Stimulated activated CD4-positive, alpha-beta T cell treated with anti-CD3 and anti-CD28 coated beads, Interleukin-1b, Interleukin-23, amount 100 ng/mL, for 48 hours (primary cell): ENCODE data around the gene CYP20A1.
"Not testable (repeated sequence)": the region's sequence is repeated elsewhere in the genome, so short reads cannot be mapped to it uniquely, and the experiment has no call there.

ENCODE experiments used
- DNase-seq: peaks from one replicate; pipeline ENCODE4 v3.0.0-alpha.2; 2020

The CYP20A1 gene, protein sequence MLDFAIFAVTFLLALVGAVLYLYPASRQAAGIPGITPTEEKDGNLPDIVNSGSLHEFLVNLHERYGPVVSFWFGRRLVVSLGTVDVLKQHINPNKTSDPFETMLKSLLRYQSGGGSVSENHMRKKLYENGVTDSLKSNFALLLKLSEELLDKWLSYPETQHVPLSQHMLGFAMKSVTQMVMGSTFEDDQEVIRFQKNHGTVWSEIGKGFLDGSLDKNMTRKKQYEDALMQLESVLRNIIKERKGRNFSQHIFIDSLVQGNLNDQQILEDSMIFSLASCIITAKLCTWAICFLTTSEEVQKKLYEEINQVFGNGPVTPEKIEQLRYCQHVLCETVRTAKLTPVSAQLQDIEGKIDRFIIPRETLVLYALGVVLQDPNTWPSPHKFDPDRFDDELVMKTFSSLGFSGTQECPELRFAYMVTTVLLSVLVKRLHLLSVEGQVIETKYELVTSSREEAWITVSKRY

DNA sequence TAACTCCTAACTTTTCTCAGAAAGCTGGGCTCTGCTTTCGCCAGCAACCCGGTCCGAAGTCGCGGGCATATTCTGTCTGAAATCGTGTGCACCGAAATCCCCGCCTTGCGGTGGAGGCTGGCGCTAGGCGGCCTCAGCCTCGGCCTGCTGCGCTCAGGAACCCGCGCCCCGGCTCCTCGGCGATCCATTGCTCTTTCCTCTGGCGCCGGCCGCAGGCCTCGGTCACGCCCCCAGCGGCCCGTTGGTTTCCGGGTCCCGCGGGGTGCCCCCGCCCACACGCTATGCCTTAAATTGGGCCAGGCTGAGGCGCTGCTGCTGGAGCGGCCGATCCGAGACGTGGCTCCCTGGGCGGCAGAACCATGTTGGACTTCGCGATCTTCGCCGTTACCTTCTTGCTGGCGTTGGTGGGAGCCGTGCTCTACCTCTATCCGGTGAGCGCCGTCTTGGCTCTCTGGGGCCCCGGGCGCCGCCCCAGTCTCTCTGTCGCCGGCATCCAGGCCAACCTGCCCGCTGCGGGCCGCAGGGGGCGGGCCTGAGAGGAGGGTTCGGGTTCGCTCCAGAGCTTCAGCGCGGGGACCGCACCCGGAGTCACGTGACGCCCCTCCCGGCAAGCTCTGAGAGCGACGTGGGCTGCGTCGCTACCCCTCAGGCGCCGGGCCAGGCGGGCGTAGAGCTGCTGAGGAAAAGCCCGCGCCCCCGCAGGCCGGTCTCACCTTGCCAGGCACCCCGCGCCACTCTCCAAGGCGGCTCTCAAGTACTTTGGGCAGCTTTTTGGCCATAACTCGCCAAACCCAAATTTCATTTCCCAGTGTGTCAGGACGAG is at the start of gene CYP20A1:
CYP20A1 (plus strand) TSS at position 315 of the 823 bp plus-strand sequence; CDS start at position 360, 45 bp downstream.
- peak; percentile 98 for DNase-seq

DNA sequence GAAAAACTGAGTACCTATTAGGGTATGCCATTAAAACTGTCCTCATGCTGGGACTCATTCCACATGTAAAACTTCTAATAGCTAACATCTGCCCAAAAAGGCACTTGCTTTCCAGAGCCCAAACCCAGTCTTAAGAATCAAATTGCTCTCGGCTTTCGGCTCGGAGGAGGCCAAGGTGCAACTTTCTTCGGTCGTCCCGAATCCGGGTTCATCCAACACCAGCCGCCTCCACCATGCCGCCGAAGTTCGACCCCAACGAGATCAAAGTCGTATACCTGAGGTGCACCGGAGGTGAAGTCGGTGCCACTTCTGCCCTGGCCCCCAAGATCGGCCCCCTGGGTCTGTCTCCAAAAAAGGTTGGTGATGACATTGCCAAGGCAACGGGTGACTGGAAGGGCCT is 48.3 kb upstream of the CYP20A1 start:
- DNase-seq, result not testable (repeated sequence)

DNA sequence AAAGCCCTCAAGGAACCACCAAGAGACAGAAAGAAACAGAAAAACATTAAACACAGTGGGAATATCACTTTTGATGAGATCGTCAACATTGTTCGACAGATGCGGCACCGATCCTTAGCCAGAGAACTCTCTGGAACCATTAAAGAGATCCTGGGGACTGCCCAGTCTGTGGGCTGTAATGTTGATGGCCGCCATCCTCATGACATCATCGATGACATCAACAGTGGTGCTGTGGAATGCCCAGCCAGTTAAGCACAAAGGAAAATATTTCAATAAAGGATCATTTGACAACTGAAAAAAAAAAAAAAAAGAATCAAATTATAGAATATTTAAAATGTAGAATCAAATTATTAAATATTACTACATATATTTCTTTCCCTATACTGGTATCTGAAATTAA is 47.8 kb upstream of the CYP20A1 start:
- DNase-seq, result not testable (repeated sequence)

DNA sequence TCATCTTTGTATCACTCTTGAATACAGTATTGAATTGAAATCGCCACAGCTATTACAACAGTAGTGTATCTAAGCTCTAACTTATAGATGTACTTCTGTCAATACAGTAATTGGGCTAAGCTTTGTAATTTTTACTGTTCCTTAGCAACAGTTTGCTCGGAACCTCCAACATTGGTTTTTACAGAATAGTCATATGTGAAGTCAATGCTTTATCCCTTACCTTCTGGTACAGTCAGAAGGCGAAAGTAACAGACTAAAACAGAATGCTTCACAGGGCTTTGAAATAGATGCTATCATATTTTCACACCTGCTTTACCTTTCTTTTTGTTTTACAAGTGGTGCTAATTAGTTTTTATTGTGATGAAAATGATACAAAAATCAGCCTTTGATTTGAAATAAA is 46.9 kb upstream of the CYP20A1 start:
- DNase-seq, result no peak

DNA sequence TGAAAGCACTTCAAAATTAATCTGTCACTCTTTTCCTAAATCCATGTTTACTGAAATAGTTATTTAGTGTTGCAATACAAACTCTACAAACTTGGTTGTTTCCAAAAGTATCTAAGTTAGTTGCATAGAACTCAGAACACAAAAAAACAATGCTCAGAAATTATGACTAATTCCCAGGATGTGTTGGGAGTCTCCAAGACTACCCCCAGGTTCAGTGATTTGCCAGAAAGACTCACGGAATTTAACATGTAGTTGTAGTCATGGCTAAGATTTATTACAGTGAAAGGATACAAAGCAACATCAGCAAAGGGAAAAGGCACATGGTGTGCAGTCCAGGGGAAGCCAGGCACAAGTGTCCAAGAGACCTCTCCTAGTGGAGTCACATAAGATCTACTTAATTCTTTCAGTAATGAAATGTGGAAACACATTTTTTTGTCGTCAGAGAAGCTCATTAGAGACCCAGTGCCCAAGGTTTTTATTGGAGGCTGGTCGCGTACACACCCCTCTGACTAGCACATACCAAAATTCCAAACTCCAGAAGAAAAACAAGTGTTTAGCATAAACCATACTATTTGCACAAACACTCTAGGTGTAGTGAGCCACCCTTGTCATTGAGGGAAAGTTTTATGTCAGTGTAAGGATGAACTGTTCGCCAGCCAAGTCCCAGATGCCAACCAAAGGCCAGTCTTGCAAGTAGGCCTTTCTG is 43.3 kb upstream of the CYP20A1 start:
- DNase-seq, result no peak

DNA sequence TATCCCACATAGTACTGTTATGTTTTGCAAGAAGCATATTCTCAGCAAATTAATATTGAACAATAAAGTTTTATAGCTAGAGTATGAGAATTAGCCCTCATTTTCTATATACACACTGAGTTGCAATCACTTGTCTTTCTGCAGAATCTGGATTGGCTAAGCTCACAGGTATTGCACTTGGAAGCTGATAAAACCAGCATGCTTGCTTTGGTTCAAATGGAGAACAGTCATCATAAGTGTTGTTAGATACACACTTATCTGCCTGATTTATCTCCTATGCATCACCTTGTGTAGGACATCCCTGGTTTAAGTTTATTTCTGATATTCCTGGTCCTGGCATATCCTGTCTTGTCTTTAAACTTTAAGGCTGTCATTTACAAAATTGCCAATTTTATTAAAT is 38.0 kb upstream of the CYP20A1 start:
- DNase-seq, result no peak

DNA sequence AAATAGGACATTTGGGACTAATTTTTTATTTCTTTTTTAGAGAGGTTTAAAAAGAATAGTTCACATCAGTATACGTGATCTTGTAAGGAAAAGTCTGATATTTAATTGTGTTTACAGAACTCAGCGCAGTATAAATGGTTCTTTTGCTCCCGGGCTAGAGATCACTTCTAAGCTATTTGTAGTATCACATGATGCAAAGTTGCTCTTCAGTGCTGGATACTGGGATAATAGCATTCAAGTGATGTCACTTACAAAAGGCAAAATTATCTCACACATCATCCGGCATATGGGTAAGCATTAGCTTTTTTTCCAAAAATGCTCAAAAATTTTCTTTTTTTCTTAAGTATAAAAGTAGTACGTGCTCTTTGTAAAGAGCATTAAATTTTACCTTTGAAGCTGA is 37.4 kb upstream of the CYP20A1 start:
- DNase-seq, result no peak

DNA sequence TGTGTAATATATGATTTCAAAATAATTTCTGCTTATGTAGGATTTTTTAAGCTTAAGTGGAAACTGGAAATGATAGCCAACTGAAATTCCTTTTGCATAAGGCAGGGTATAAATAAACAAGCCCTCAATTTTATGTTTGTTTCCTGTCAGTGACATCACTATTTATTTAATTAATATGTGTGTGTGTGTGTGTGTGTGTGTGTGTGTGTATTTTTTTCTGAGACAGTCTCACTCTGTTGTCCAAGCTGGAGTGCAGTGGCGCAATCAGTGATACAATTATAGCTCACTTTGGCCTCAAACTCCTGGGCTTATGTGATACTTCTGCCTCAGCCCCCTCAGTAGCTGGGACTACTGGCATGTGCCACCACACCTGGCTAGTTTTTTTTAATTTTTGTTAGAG is 29.3 kb upstream of the CYP20A1 start:
- no peak for DNase-seq

DNA sequence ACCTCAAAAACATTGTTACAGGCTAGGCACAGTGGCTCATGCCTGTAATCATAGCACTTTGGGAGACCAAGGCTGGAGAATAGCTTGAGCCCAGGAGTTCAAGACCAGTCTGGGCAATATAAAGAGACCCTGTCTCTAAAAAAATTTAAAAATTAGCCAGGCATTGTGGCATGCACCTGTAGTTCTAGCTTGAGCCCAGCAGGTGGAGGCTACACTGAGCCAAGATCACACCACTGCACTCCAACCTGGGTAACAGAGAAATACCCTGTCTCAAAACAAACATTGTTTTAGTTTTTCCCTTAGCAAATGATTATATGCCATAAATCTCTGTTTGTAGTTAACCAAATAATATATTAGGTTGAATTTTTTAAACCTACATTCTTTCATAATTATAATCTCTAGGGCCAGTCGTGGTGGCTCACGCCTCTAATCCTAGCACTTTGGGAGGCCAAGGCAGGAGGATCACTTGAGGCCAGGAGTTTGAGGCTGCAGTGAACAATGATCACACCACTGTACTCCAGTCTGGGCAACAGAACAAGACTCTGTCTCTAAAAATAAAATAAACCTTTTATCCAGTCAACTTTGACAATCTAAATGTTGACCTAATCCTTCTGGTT is 13.3 kb upstream of the CYP20A1 start:
- no peak for DNase-seq

DNA sequence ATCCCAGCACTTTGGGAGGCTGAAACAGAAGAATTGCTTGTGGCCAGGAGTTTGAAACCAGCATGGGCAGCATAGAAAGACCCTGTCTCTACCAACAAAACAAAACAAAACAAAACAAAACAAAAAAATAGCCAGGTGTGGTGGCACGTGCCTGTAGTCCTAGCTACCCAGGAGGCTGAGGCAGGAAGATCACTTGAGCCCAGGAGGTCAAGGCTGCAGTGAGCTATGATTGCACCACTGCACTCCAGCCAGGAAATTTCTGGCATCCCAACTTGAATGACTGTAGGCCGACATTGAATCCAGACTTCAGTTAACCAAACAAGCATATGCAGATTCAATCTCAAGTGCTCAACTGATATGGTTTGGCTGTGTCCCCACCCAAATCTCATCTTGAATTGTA is 9.1 kb upstream of the CYP20A1 start:
- not testable (repeated sequence) for DNase-seq

DNA sequence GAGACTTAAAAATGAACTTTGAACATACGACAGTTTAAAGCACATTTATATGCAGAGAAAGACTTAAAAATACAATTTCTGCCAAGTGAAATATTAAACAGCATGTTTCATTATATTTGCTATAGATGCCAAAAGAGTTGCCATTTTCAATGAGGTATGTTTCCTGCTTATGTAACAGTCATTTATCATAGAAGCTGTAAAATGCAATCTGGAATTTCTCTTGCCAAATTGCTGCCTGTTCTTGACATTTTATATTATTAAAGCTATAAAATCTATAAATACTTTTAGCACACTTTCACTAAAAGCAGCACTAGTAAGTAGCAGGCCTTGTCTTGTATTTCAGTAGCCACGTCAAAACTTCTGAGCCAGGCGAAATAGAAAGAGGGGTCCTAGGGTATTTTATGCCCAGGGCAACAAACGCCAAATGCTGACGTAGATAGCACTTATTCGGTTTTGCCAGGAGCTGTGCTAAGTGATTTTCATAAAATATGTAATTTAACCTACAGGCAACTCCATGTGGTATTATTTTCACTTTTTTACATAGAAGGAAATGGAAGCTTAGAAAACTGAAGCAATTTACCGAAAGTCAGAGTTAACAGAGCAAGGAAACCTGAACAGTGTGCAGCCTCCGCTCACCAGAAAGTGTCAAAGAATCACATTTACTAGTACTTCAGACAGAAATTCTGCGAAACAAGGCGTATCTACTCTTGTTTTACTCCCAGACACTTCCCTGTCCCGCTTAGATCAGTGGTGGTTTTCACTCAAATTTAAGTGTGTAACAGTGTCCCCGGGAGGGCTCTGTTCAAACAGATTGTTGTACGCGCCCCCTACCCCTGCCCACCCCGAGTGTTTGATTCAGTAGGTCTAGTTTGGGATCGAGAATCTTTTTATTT is 1.2 kb upstream of the CYP20A1 start:
- DNase-seq, result no peak

DNA sequence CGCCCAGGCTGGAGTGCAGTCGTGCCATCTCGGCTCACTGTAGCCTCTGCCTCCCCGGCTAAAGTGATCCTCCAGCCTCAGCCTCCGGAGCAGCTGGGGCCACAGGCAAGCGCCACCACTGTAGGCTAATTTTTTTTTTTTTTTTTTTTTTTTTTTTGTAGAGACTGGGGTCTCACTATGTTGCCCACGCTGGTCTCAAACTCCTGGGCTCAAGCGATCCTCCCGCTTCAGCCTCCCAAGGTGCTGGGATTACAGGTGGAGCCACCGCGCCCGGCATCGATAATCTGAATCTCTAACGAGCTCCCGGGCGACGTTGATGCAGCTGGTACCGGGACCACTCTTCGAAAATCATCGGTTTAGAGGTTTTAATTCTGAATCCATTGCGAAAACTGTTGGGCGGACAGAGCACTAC is 520 bp upstream of the CYP20A1 start:
- DNase-seq, result peak; percentile 11

DNA sequence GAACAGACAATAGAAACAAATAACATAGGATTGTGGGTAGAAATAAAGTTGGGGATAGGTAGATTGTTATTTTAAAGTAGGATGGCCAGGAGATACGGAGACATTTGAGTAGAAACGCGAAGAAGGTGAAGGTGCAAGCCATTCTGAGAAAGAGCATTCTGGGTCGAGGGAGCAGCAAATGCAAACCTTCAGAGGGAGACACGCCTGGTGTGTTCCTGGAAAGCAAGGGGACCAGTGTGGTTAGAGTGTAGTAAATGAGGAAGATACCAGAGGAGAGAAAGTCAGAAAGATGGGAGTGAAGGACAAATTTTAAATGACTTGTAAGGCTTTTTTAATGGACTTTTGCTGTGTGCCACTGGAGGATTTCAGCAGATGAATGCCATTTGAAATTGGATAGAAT is 1.7 kb downstream of the CYP20A1 start:
- DNase-seq, result no peak

DNA sequence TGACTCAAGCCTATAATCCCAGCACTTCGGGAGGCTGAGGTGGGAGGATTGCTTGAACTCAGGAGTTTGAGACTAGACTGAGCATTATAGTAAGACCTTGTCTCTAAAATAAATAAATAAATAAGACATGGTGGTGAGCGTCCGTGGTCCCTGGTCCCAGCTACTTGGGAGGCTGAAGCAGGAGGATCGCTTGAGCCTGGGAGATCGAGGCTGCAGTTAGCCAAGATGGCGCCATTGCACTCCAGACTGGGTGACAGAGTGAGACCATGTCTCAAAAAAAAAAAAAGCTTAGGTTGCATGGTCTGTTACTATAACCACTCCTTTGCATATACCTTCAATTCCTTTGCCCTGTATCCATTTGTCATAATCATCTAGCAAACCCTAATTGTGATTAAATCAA is 3.7 kb downstream of the CYP20A1 start:
- no peak for DNase-seq

DNA sequence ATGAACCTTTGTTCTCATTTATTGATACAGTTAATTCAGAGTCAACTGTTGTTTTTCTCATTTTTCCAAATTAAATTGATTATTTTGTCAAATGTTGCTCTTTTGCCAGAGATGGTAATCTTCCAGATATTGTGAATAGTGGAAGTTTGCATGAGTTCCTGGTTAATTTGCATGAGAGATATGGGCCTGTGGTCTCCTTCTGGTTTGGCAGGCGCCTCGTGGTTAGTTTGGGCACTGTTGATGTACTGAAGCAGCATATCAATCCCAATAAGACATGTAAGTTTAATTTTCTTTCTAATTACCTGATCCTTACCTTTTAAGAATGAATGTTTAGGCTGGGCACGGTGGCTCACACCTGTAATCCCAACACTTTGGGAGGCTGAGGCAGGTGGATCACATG is 7.8 kb downstream of the CYP20A1 start:
- DNase-seq, result no peak

DNA sequence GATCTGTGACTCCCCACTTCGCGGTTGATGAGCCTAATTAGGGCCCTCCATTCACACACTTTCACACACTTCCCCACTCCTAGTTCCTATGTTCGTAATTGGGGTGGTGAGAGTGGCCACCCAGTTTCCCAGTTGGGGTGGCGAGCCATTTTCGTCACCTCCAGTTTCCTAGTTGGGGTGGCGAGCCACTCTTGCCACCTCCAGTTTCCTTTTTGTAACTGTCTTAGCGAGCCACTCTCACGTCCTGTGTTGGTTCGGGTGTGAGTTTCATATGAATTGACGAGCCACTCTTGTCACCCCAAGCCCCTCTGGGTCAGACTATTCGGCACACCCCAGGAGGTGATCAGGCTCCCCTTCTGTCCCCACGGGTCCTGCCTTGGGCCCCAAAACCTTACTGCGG is 14.0 kb downstream of the CYP20A1 start:
- no peak for DNase-seq

DNA sequence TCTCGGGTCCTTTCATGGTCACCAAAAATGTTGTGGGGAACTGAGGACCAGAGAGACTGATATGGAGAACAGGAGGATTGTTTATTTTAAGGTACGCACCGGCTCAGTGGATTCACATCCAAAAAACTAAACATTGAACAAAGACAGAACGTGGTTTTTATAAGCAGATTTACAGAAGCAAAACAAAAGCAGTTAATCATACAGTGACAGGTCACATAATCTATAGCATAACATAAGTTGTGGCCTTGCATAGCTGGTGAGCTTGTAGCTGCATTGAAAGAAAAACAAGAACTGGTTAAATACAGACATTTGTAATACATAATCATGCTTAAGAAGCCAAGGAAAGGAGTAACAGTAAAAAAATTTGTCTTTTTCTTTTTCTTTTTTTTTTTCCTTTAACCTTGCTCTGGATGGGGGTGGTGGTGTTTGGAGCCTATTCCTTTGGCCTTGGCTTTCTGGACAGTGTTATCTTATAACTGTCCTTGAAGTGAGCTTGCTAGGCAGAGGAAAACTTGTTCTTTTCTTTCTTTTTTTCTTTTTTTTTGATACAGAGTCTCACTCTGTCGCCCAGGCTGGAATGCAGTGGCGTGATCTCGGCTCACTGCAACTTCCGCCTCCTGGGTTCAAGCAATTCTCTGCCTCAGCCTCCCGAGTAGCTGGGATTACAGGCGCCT is 14.7 kb downstream of the CYP20A1 start:
- DNase-seq, result not testable (repeated sequence)

DNA sequence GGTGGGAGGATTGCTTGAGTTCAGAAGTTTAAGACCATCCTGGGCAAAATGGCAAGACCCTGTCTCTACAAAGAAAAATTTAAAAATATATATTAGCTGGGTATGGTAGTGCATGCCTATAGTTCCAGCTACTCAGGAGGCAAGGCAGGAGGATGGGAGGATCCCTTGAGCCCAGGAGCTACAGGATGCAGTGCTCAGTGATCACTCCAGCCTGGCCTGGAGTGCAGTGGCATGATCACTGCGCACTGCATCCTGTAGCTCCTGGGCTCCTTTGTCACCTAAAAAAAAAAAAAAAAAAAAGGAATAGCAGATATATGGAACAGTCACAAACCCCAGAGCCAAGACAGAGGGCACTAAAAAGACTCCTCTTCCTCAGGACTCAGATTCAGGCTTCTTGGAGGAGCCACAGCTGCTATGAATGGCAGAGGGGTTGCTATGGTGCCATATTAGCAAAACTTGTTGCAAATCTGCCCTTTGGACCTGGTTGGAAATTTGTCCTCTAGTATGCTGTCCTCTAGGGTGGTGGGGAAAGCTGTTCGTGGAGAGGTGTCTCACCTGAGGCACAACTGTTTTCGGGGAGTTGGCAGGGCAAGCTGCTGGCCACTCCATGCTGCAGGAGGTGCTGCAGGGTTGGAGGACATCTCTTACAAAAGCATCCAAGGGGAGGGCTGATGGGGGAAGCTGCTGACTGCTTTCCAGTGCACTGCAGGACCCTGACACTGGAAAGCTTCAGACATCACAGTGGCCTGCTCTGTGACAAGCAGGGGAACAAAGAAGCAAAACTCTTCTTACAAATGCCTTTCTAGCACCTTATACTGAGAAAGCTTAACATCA is 22.7 kb downstream of the CYP20A1 start:
- DNase-seq, result no peak

DNA sequence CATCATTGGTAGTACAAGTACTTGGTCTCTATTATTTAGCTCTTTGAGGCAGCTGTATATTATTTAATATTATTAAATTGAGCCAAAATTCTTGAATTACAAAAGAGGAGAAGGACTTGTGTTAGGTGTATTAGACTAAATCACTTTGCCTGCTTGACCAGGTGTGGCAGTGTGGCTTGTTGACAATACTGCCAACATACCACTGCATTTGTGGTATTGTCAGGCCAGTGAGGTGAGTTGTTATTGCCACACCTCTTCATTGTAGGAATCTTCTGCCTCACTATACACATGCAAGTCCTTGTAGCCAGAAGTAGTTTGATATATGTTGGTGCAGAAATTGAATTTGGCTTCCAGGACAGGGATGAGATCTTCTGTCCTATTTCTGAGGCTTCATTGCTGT is 40.5 kb downstream of the CYP20A1 start:
- no peak for DNase-seq

DNA sequence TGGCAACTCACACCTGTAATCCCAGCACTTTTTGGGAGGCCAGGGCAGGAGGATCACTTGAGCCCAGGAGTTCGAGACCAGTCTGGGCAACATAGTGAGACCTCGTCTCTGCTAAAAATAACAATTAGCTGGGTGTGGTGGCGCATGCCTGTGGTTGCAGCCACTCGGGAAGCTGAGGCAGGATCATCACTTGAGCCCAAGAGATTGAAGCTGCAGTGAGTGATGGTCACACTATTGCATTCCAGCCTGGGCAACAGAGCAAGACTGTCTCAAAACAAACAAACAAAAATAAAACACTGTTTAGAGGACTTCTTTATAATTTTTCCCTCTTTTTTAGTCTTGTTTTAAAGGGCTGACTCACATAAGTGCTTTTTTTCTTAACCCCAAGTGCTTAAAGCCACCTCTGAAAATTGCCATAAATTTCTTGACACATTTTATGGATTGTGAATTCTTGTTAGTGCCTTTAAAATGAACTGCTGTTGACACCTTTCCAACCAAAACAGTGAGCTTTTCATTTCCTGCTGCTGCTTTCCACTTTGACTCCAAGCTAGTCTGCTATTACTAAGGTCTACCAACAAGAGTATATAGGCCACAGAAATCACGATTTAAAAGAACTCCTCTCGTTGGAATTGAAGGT is 41.7 kb downstream of the CYP20A1 start:
- DNase-seq, result no peak
